Stimulated activated CD8-positive, alpha-beta memory T cell treated with anti-CD3 and anti-CD28 coated beads, Interleukin-12 subunit alpha, Interleukin-12 subunit beta, amount 100 ng/mL, for 1 hour (primary cell): Measurements from ENCODE around the gene FXYD4.

Experiments
- DNase-seq: peaks from one replicate; pipeline ENCODE4 v3.0.0-alpha.2; 2020; ENCODE audit warnings: low read depth

The FXYD4 gene

DNA sequence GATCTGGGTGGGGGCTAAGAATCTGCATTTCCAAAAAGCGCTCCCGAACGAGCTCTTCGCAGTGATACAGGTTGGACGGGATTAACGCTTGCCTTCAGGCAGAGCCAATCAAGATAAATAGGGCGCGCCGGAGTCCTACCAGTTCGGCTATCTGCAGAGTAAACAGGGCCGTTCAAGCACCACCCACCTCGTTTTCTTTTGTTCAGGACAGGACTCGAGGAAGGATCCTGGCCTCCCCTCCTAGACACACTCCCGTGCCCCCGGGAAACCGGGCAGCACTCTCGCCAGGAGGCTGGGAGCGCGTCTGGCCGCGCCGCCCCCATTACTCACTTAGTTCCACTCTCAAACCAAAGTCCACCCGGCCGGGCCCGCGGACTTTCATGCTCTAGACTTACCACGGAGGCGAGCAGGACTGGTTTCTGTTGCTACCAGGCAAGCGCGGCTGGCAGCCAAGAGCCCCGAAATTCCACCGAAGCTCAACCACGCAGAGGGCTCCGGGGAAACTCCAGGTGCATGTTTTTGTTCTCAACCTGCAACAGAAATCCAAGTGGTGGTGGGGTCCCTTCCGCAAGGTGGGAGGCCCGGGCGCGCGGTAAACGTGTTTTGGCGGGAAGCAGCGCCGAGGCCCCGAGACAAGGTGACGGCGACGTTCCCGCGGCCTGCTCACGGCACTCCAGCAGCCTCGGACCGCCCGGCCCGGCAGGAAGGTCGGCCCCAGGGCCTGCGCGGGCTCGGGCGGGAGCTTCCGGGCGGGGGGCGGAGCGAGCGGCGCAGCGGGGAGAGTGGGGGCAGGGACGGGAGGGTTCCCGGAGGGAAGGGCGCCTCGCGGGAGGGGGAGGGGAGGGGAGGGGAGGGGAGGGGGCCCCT is 24.9 kb downstream of the FXYD4 start:
- DNase-seq = no peak

DNA sequence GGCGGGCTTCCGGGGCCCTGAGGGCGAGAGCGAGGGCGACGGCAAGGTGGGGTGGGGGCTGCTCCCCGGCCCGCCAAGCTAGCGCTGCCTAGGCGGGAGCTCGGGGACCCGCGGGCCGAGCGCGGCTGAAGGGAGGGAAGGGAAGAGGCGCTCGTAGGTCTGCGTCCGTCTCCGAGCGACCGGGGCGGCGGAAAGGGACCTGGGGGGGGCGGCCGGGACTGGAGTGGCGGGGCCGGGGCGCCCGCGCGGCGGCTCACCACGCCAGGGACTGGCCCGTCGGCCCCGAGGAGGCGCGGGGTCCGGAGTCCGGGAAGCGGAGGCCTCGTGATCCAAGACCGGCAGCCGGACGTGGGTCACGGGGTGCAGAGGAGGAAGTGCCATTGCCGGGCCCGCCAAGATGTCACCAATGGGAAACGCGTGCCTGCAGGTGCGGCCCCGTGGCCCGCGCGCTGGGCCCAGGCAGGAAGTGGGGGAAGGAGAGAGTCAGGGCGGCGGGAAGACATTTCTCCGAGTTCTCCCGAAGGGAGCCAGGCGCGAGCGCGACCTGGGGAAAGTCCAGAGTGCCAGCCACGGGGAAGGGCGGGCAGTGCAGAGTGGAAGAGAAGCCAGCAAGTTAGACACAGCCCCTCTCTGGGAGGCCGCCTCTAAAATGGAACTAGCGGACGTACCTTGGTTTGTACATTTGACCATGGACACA is 25.6 kb downstream of the FXYD4 start:
- DNase-seq = no peak

DNA sequence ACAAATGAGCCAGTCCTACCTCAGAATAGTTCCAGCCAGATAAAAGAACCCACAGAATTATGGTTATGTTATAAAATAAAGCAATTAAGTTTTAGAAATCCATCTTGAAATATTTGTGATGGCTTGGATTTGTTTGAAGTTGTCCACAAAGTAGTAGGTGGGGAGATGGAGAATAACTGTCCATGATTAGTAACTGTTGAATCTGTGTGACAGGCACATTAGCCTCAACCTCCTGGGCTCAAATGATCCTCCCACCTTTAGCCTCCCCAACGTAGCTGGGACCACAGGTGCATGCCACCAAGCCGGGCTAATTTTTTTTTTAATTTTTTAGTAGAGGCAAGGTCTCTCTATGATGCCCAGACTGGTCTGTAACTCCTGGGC is 27.5 kb downstream of the FXYD4 start:
- no peak for DNase-seq

GRCh38 chr10:43399320-43400310 is 28.2 kb downstream of the FXYD4 start:
- no peak for DNase-seq

DNA sequence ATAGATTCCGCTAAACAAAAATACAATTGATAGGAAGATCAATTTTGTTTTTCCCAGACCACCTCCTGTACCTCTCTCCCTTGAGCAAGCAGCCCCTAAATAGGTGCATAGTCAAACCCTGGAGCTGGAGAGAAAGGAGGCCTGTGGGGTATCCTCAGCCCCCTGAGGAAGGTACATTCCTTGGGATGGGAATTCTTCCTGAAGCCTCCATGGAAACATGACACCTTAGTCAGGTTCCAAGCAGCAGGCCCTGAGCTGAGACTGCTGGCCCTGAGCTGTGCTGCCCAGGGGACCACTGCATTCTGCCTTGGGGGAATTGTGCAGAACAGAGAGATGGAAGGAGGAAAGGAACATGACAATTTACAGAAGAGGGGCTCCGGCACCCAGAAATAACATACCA is 30.2 kb downstream of the FXYD4 start:
- DNase-seq = no peak

DNA sequence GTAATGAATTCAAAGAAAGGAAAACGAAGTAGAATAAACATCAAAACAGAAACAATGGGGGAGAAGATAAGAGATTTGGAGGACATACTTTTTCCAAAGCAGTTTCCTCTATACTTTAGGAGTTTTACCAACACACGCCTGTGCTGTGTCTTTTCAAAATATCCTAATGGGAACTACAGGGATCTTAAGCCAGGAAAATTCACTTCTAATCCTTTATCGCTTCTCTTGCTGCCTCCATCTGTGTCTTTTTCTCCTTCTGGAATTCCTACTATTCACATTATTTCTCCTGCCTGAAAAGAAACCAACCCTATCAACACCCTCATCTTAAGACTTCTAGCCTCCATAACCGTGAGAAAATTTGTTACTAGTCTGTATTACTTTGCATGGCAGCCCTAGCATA is 30.7 kb downstream of the FXYD4 start:
- DNase-seq = no peak

DNA sequence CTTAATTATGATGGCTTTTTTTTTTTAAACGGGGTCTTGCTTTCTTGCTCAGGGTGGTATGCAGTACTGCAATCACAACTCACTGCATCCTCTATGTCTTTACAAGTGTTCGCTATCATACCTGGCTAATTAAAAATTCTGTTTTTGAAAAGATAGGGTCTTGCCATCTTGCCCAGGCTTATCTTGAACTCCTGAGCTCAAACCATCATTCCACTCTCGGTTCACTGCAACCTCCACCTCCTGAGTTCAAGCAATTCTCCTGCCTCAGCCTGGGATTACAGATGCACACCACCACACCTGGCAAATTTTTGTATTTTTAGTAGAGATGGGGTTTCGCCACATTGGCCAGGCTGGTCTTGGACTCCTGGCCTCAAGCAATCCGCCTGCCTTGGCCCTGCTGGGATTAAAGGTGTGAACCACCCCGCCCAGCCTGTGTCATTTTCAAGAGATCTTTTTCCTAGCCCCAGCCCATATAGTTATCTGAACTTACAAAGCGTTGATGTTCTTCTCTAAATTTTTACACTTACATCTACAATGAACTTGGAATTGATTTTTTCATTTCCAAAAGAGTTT is 31.5 kb downstream of the FXYD4 start:
- DNase-seq = no peak

GRCh38 chr10:43403911-43404703 is 32.7 kb downstream of the FXYD4 start:
- no peak for DNase-seq

DNA sequence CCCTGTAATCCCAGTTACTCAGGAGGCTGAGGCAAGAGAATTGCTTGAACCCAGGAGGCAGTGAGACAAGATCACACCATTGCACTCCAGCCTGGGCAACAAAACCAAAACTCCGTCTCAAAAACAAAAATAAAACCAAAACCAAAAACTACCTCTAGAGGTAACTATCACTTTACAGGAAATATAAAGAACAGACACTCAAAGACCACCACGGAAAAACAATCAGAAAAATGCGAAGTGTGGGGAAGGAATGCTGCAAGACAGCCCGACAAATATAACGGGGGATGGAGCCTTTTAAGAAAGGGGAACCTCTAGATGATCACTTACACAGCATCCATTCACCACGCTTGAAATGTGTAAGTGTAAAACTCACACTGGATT is 33.3 kb downstream of the FXYD4 start:
- no peak for DNase-seq

GRCh38 chr10:43407148-43407575 is 35.7 kb downstream of the FXYD4 start:
- no peak for DNase-seq

DNA sequence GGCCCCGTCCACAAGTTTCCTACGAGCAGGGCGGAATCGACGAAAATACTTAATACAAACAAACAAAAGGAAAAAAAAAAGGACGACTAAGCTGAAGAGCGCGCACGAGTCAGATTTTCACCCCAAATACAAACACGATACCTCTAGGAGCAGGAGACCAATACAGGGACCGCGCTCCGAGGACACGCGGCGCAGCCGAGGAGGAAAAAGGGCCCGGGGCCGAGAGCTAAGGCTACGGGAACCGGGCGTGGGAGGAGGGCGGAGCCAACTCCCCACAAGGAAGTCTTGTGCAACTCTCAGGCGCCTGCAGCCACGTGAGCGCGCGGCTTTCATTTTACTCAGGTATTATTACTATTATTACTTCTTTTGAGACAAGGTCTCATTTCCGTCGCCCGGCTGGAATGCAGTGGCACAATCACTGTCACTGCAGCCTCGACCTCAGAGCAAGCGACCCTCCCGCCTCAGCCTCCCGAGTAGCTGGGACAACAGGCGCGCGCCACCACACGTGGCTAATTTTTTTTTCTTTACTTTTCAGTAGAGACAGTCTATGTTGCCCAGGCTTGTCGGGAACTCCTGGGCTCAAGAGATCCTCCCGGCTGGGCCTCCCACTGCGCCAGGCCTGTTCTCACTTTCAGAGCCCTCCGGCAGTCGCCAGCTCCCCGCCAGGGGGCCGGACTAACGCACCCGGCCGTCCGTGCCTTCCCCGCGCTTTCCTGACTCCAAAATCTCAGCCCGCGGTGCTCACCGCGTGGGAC is 36.3 kb downstream of the FXYD4 start:
- DNase-seq = peak; percentile 75

- no peak for DNase-seq
Measured at GRCh38 chr10:43408331-43408709, 36.9 kb downstream of the FXYD4 start.

GRCh38 chr10:43408710-43409384 is 37.4 kb downstream of the FXYD4 start, which contains the start of gene HNRNPF:
Gene HNRNPF, minus strand, starts transcription at chr10:43409186. Its CDS starts 21,302 bp downstream, at chr10:43387884.
- DNase-seq = peak; percentile 86

GRCh38 chr10:43409385-43410109 is 38.1 kb downstream of the FXYD4 start:
- no peak for DNase-seq

GRCh38 chr10:43410345-43410744 is 38.9 kb downstream of the FXYD4 start:
- DNase-seq = no peak

GRCh38 chr10:43411536-43411935 is 40.1 kb downstream of the FXYD4 start:
- no peak for DNase-seq

DNA sequence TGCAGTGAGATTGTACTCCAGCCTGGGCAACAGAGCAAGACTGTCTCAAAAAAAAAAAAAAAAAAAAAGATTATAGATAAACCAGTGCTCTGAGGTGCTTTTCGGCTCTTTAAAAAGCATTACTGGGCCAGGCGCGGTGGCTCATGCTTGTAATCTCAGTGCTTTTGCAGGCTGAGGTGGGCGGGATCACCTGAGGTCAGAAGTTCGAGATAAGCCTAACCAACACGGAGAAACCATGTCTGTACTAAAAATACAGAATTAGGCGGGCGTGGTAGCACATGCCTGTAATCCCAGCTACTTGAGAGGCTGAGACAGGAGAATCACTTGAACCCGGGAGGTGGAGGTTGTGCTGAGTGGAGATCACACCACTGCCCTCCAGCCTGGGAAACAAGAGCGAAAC is 44.1 kb downstream of the FXYD4 start:
- no peak for DNase-seq

GRCh38 chr10:43417950-43418768 is 46.7 kb downstream of the FXYD4 start:
- DNase-seq = no peak
